Stimulated activated CD4-positive, alpha-beta T cell treated with anti-CD3 and anti-CD28 coated beads, Interleukin-4, amount 100 ng/mL, for 1 hour (primary cell): ENCODE results near the gene FIGNL1.
"Not testable (repeated sequence)": the region's sequence is repeated elsewhere in the genome, so short reads cannot be mapped to it uniquely, and the experiment has no call there.

ENCODE experiments used
- DNase-seq: peaks from one replicate; pipeline ENCODE4 v3.0.0-alpha.2; 2020

The FIGNL1 gene

GRCh38 chr7:50470250-50471163 is 20.4 kb upstream of the FIGNL1 start:
- DNase-seq = no peak

DNA sequence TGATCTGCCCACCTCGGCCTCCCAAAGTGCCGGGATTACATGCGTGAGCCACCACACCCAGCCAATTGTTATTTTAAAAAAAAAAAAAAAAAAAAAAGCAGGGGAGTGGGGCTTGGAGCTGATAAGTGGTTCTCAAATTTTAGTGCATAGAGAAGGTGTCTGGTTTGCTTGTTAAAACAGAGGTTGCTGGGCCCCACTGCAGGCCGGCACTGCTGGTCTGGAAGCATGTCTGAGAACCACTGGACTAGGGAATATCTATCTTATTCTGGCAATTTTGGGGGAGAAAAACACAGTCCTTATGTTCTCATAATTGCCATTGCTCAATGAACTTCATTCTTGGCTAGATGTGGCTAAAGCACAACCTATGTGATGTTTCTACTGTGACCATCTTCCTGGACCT is 19.0 kb upstream of the FIGNL1 start:
- DNase-seq = no peak

GRCh38 chr7:50467817-50468610 is 17.9 kb upstream of the FIGNL1 start:
- peak; percentile 82 for DNase-seq

- no peak for DNase-seq
These were observed 16.9 kb upstream of the FIGNL1 start for GRCh38 chr7:50466815-50467585.

DNA sequence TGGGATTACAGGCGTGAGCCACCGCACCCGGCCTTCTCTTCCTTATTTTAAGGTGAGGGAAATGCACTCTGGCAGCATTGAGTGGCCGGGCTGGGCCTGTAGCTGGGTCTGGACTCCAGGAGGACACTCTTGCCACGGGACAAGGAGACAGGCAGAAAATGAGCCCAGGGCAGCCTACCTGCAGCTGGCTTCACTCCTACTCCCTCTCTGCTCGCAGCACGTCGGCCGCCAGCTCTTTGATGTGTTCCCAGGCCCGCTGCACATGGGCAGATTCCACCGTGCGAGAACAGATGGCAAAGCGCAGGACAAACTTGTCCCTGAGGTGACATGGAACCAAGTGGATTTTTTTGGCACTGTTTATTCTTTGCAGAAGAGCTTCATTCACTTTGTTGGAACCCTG is 12.9 kb upstream of the FIGNL1 start:
- DNase-seq = no peak

GRCh38 chr7:50462361-50462760 is 12.2 kb upstream of the FIGNL1 start:
- no peak for DNase-seq

DNA sequence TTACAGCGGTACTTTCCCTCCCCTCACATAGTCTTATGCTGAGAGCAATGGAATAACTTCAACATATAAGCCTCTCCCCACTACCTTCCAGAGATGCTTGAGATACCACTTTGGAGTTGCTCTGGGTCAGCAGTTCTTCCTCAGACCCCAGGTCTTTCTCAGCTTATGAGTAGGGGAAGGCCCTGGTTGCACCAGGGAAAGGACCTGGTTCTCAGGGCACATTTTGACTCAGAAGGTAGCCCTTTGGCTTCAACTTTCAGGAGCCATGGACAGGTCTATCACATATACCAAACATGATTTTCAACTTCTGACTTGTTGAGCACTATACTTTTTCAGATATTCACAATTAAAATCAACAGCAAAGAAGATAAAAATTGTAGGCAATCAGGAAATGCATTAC is 11.5 kb upstream of the FIGNL1 start:
- no peak for DNase-seq

DNA sequence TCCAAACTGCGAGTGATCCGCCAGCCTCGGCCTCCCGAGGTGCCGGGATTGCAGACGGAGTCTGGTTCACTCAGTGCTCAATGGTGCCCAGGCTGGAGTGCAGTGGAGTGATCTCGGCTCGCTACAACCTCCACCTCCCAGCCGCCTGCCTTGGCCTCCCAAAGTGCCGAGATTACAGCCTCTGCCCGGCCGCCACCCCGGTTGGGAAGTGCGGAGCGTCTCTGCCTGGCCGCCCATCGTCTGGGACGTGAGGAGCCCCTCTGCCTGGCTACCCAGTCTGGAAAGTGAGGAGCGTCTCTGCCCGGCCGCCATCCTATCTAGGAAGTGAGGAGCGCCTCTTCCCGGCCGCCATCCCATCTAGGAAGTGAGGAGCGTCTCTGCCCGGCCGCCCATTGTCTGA is 9.0 kb upstream of the FIGNL1 start:
- not testable (repeated sequence) for DNase-seq

DNA sequence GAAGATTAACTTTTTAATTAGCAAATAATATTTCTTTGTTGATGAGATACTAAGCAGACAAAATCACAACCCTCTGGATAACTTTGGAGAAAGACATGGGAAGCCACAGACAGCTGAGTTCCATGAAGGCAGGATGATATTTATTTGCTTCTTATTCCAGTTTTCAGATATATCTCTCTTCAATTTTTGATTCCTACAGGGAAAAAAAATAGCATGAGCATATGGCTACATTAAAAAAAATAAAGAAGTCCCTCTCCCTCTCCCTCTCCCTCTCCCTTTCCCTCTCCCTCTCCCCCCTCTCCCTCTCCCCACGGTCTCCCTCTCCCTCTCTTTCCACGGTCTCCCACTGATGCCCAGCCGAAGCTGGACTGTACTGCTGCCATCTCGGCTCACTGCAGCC is 8.5 kb upstream of the FIGNL1 start:
- DNase-seq = not testable (repeated sequence)

DNA sequence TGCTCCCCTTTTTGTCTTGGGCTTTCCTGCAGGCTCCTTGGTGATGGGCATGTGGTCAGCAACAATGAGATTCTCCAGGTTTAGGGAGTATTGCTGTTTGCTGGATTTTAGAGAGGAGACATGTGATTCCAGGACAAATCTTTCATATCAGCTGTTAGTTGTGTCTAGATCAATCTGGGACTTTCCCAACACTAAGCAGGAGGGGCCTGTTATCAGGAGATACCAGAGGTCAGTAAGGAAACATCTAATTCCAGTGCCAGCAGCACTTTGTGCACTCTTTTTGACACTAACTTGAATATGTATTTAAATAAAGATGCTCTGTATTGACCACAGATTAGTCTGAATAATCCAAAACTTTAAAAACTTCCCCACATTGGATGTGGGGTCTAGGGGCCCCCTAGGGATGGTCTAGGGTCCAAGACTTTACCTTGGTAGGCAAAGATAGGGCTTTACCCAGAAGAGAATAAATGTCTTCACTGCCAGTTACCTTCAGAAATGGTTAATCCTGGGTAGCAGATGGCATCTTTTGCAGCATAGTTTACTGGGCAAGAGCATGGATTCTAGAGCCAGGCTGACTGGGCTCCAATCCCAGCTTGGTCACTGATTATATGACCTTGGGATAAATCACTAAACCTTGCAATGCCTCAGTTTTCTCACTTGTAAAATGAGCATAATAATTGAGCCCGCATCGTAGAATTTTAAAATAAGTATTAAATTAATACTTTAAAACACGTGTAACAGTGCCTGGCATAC is 6.4 kb upstream of the FIGNL1 start:
- DNase-seq = no peak

- no peak for DNase-seq
These were observed 5.5 kb upstream of the FIGNL1 start for GRCh38 chr7:50455658-50456057.

DNA sequence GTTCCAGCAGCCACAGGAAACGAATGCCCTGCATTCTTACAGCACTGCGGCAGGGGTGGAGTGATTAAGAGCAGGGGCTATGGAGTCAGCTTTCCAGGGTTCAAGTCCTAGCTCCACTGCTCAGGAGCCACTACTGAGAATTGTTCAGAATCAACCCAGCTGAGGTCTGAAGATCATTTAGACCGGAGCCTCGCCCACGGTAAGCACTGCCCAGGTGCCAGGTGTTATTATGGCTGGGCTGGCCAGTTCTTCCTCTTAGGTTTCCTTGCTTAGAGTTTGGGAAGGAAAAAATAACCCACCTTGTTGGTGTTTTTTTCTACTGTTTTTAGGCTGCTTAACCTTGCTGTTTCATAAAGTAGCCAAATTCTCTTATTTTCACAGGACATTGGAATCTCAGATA is 4.8 kb upstream of the FIGNL1 start:
- no peak for DNase-seq

- DNase-seq = peak; percentile 22
These were observed 461 bp upstream of the FIGNL1 start for GRCh38 chr7:50450590-50451032.

GRCh38 chr7:50449501-50449880 is 659 bp downstream of the FIGNL1 start:
- DNase-seq = no peak

DNA sequence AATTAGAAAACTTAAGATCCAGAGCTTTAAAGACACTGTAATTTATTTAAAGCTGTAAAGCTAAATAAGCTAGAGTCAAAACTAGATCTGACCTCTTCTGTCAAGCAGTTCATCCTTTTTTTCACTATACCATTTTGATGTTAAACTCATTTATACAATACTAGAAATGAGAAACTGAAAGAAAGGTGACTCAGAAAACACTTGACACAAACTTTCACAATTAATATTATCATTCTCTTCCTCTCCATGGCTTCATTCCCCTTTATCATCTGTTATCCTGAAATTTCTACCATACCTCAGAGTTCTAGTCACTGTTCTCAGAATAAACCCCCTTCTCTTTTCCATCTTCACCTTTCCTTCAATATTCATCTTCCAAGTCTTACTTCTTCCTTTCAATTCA is 1.3 kb downstream of the FIGNL1 start:
- no peak for DNase-seq

DNA sequence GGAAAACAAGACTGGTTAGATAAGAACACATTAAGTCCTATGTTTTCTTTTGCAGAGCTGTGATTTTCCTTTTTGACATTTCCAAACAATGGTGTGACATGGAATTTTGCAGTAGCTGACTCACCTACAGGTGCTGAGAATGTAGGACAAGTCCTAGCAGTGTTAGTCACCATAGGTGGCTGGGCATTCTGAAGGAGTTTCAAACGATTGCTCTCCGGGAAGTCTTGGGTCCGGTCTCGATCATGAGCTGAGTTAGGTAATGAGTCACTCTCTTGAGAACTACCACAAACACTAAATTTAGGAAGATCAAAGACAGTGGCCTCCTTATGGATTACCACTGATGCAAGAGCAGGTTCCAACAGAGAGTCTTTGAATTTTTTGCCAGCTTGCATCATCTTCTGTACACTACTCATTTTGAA is 3.6 kb downstream of the FIGNL1 start:
- DNase-seq = no peak

- no peak for DNase-seq
These were observed 13.9 kb downstream of the FIGNL1 start for GRCh38 chr7:50436133-50436806.

- DNase-seq = no peak
These were observed 18.3 kb downstream of the FIGNL1 start for GRCh38 chr7:50431722-50432305.

GRCh38 chr7:50431316-50431715 is 18.8 kb downstream of the FIGNL1 start:
- no peak for DNase-seq

DNA sequence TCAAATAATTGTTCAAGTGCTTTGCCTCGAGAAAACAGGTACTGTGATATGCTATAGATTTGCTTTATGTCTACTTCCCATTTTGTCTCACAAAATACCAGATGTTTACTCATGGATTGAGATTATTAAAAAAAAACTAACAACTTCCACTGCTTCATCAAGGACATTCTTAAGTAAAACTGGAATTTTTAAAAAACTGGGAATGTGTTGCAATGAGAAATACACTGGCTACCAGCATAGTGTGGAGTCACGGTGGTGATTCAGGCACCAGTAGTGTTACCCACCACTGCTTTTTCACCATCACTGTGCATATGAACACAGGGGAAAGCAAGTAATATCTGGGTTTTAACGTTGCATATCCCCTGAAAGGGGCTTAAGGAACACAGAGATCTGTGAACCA is 21.2 kb downstream of the FIGNL1 start:
- no peak for DNase-seq

DNA sequence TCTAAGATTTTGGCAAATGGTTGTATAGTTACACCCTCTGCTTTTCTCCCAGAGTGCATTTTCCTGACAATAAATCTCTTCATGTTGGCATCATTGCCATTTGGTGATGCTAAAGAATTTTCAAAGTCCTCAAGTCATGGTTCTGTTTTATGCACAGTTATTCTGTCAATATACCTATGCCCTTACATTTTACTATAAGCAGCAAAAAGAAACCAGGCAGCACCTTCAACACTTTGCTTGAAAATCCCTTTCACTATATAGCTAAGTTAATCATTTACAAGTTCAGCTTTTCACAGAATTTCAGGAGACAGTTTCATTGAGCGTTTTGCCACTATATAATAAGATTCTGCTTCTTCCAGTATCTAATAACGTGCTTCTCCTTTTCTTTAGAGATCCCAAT is 22.6 kb downstream of the FIGNL1 start:
- no peak for DNase-seq
